Measurements from ENCODE around the gene NDUFB2.
"Not testable (repeated sequence)": the region's sequence is repeated elsewhere in the genome, so short reads cannot be mapped to it uniquely, and the experiment has no call there.

NDUFB2 gene

DNA sequence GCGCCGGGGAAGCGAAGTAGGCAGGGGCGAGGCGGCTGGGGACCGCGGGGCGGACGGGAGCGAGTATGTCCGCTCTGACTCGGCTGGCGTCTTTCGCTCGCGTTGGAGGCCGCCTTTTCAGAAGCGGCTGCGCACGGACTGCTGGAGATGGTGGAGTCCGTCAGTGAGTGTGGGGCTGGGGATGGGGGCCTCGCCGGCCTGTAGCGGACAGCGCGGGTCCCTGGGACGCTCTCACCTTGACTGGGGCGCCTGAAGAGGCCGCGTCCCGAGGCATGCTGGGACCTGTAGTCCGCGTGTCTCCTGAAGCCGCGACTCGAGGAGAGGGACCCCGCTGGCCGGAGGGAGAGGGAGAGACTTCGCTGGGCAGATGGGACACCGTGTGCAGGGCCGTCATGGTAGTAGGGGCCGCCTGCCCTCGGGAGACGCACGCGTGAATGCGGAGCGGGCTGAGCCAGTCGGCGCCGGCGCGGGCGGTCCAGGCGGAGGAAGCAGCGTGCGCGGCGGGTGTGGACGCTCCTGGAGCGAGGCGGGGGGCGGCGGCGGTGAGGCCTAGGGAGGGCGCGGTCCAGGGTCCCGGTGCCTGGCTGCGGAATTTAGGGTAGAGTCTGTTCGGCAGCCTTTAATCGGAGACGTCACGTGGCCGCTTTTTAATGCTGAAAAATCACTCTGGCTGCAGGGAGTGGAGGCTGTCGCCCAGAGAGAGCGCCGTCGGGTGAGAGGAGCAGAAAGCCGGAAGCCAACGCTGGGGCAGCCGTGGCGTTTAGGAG is at the start of gene NDUFB2:
Gene NDUFB2 (plus strand): TSS at position 29 of the 767 bp plus-strand sequence. CDS start 37 bp downstream, at position 66.
- DNase-seq (ENCODE audit: low read depth, low spot score), result no peak

- no peak for DNase-seq (ENCODE audit: low read depth, low spot score)
These were observed 49.4 kb upstream of the NDUFB2 start for GRCh38 chr7:140646931-140647647.

- DNase-seq (ENCODE audit: low read depth, low spot score), result no peak
These were observed 46.8 kb upstream of the NDUFB2 start for GRCh38 chr7:140649556-140650205.

GRCh38 chr7:140650367-140650766 is 46.1 kb upstream of the NDUFB2 start:
- no peak for DNase-seq (ENCODE audit: low read depth, low spot score)

GRCh38 chr7:140653319-140654108 is 43.0 kb upstream of the NDUFB2 start:
- no peak for DNase-seq (ENCODE audit: low read depth, low spot score)

DNA sequence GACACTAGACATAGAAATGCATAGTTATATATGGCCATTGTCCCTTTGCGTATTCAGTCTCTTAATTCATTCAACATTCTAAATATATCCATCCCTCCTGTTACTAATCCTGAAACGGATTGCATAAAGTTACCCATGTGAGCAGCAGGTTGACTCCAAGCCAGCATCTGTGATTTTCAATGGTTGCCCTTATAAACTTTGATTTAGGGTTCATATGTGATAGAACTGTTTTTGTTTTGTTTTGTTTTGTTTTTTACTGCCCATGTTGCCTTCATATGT is 42.5 kb upstream of the NDUFB2 start:
- no peak for DNase-seq (ENCODE audit: low read depth, low spot score)

DNA sequence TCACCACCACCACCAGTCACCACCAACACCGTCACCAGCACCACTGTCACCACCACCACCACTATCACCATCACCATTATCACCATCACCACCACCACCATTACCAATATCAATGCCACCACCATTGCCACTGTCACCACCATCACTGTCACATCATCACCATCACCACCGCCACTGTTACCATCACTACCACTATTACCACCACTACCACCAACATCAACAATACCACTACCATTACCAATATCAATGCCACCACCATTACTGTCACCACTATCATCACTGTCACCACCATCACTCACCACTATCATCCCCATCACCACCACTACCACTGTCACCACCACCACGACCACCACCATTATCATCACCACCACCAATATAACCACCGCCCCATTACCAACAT is 41.8 kb upstream of the NDUFB2 start:
- no peak for DNase-seq (ENCODE audit: low read depth, low spot score)

- DNase-seq (ENCODE audit: low read depth, low spot score), result no peak
These were observed 40.7 kb upstream of the NDUFB2 start for GRCh38 chr7:140655511-140656408.

GRCh38 chr7:140656548-140657515 is 39.7 kb upstream of the NDUFB2 start:
- DNase-seq (ENCODE audit: low read depth, low spot score), result no peak

DNA sequence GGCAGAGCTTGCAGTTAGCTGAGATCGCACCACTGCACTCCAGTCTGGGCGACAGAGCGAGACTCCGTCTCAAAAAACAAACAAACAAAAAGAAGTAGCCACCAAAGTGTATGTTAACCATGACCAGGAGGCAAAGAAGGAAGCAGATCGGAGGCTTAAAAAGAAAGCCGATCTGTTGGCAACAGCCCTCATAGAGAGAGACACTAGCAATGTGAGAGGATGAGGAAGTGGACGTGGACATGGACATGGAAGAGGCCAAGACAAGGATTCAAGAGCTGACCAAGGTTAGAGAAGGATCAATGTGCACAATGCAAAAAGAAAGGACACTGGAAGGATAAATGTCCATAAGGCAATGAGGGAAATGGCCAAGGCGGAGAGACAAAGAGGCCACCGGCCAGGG is 38.6 kb upstream of the NDUFB2 start:
- DNase-seq (ENCODE audit: low read depth, low spot score), result no peak

DNA sequence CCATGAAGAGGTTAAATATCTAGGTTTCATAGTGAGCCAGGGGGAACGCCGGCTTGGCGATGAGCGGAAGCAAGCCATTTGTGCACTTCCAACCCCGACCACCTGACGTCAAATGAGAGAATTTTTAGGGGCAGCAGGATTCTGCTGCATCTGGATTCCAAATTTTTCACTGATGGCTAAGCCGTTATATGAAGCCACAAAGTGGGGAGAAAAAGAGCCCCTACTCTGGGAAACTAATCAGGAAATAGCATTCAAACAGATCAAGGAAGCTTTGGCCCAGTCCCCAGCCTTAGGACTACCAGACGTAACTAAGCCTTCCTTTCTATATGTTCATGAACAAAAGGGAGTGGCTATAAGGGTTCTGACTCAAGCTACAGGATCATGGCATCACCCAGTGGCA is 36.7 kb upstream of the NDUFB2 start:
- DNase-seq (ENCODE audit: low read depth, low spot score), result no peak

- DNase-seq (ENCODE audit: low read depth, low spot score), result no peak
These were observed 35.4 kb upstream of the NDUFB2 start for GRCh38 chr7:140661124-140661523.

- DNase-seq (ENCODE audit: low read depth, low spot score), result not testable (repeated sequence)
These were observed 33.6 kb upstream of the NDUFB2 start for GRCh38 chr7:140662938-140663337.

- DNase-seq (ENCODE audit: low read depth, low spot score), result no peak
These were observed 29.0 kb upstream of the NDUFB2 start for GRCh38 chr7:140667476-140667875.

GRCh38 chr7:140668641-140669040 is 27.9 kb upstream of the NDUFB2 start:
- no peak for DNase-seq (ENCODE audit: low read depth, low spot score)

GRCh38 chr7:140669352-140669751 is 27.2 kb upstream of the NDUFB2 start:
- DNase-seq (ENCODE audit: low read depth, low spot score), result no peak

- not testable (repeated sequence) for DNase-seq (ENCODE audit: low read depth, low spot score)
These were observed 26.6 kb upstream of the NDUFB2 start for GRCh38 chr7:140669862-140670261.

GRCh38 chr7:140670343-140670935 is 26.1 kb upstream of the NDUFB2 start:
- DNase-seq (ENCODE audit: low read depth, low spot score), result no peak

GRCh38 chr7:140671966-140672365 is 24.5 kb upstream of the NDUFB2 start:
- no peak for DNase-seq (ENCODE audit: low read depth, low spot score)
